ENCODE data around the gene TMEM169.

Gene TMEM169

GRCh38 chr2:216113572-216113971, 31.9 kb downstream of the TMEM169 start:
- TF ChIP-seq, protein P1, sequence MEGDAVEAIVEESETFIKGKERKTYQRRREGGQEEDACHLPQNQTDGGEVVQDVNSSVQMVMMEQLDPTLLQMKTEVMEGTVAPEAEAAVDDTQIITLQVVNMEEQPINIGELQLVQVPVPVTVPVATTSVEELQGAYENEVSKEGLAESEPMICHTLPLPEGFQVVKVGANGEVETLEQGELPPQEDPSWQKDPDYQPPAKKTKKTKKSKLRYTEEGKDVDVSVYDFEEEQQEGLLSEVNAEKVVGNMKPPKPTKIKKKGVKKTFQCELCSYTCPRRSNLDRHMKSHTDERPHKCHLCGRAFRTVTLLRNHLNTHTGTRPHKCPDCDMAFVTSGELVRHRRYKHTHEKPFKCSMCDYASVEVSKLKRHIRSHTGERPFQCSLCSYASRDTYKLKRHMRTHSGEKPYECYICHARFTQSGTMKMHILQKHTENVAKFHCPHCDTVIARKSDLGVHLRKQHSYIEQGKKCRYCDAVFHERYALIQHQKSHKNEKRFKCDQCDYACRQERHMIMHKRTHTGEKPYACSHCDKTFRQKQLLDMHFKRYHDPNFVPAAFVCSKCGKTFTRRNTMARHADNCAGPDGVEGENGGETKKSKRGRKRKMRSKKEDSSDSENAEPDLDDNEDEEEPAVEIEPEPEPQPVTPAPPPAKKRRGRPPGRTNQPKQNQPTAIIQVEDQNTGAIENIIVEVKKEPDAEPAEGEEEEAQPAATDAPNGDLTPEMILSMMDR (IDR thresholded peaks at IDR 0.05; ENCODE audit: low read depth, low read length): no peak
- no peak overlapping the region for H3K4me3 ChIP-seq (ENCODE audit: low read depth, low read length)
- DNase-seq (ENCODE audit: low read depth, low spot score): no peak
- in situ Hi-C loops (cut with HindIII; ENCODE audit: low sequenced_read_pairs): no loop called here

DNA sequence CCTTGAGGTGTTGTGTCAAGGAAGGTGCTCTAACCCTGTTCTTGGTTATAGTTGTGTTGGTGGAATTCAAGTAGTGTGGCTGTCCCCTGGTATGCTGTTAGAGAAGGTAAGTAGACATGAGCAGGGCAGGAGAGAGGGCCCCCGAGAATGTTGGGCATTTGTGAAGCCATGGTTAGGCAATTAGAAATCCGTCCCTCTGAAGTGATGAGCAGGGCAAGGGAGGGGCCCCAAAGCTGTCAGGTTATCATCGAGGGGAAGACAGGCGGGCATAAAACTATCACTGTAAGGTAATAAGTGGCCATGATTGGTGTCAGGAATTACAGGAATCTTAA, 32.6 kb downstream of the TMEM169 start:
- in situ Hi-C loops (cut with HindIII; ENCODE audit: low sequenced_read_pairs): no loop called here
- DNase-seq (ENCODE audit: low read depth, low spot score): no peak
- no peak overlapping the region for H3K4me3 ChIP-seq (ENCODE audit: low read depth, low read length)
- TF ChIP-seq, protein P1 (IDR thresholded peaks at IDR 0.05; ENCODE audit: low read depth, low read length): no peak

DNA sequence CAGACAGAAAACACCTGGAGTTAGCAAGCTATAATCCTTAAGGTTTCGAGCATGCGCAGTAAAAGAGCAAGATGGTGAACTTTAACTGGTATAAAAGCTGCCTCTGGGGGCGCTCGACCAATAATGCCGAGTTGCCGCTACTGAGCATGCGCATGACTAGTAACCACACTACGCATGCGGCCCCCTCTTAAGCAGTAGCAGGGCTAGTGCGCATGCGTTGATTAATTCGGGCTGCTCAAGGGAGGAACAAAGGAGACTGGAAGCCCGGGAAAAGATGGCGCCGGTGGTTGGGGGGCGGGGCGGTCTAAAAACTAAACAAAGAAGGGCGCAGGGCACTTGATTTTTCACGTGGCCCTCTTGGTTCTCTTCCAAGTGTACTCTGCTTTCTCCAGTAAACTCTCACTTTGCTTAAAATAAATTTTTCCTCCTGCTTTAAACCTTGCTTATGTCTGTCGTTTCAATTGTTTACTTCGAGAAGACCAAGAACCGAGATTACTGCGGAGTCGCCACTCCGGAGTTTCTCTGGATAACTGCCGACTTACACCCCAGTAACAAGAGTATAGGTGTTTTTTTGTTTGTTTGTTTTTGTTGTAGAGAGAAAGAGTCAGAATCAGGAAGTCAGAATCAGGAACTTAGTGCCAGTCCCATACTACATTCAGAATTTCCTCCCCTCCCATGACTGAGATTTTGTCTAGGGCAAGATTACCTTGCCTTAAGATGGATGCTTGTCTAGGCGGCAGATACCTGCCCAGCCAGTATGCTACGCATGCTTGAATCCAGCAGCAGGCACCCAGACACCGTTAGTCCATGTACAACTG, 33.2 kb downstream of the TMEM169 start:
- peak overlapping the region; percentile 47 for H3K4me3 ChIP-seq (ENCODE audit: low read depth, low read length)
- peak; percentile 99 for DNase-seq (ENCODE audit: low read depth, low spot score)
- TF ChIP-seq, protein P1 (IDR thresholded peaks at IDR 0.05; ENCODE audit: low read depth, low read length): peak; percentile 86
- in situ Hi-C loops (cut with HindIII; ENCODE audit: low sequenced_read_pairs): no loop called here

DNA sequence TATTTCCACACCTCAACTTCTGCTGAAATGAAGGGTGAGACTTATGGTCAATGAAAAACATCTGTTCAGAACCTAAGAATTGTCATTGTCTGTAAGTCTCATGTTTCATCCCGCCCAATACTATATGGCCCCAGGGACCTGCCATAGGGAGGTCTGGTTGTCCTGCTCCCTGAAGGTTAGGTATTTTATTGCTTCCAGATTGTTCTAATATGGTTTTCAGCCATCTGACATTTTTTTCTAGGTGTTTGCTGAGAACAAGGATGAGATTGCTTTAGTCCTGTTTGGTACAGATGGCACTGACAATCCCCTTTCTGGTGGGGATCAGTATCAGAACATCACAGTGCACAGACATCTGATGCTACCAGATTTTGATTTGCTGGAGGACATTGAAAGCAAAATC, 34.7 kb downstream of the TMEM169 start:
- no peak for DNase-seq (ENCODE audit: low read depth, low spot score)
- no peak overlapping the region for H3K4me3 ChIP-seq (ENCODE audit: low read depth, low read length)
- TF ChIP-seq, protein P1 (IDR thresholded peaks at IDR 0.05; ENCODE audit: low read depth, low read length): no peak
- in situ Hi-C loops (cut with HindIII; ENCODE audit: low sequenced_read_pairs): no loop called here

- in situ Hi-C loops (cut with HindIII; ENCODE audit: low sequenced_read_pairs): no loop called here
- no peak overlapping the region for H3K4me3 ChIP-seq (ENCODE audit: low read depth, low read length)
- TF ChIP-seq, protein P1 (IDR thresholded peaks at IDR 0.05; ENCODE audit: low read depth, low read length): no peak
- DNase-seq (ENCODE audit: low read depth, low spot score): peak; percentile 17
These were observed 36.0 kb downstream of the TMEM169 start for GRCh38 chr2:216117561-216118340.

- H3K4me3 ChIP-seq (ENCODE audit: low read depth, low read length): no peak overlapping the region
- in situ Hi-C loops (cut with HindIII; ENCODE audit: low sequenced_read_pairs): no loop called here
- DNase-seq (ENCODE audit: low read depth, low spot score): no peak
- TF ChIP-seq, protein P1 (IDR thresholded peaks at IDR 0.05; ENCODE audit: low read depth, low read length): no peak
These were observed 36.8 kb downstream of the TMEM169 start for GRCh38 chr2:216118474-216118873.

Measured in astrocyte of the spinal cord (primary cell).